ES-I3 (cell line): ENCODE measurements around the gene HIPK3.
A peak's percentile ranks its signal among the peaks of the same experiment; 100 is the strongest.

Source experiments
- H3K36me3 ChIP-seq: 2 replicates; pipeline ENCODE4 v1.6.1; 2013; ENCODE audit warnings: mild to moderate bottlenecking, low read length, control low read depth, moderate library complexity; ENCODE audit not compliant: insufficient read depth
- H3K4me1 ChIP-seq: 2 replicates; pipeline ENCODE4 v1.6.1; 2013; ENCODE audit warnings: mild to moderate bottlenecking, control low read depth, low read length; ENCODE audit not compliant: insufficient read depth
- H3K9ac ChIP-seq: 2 replicates; pipeline ENCODE4 v1.6.1; 2013; ENCODE audit warnings: low read depth, mild to moderate bottlenecking, low read length, moderate library complexity
- H3K9me3 ChIP-seq: 2 replicates; pipeline ENCODE4 v1.6.1; 2013; ENCODE audit warnings: mild to moderate bottlenecking, low read length, moderate library complexity; ENCODE audit not compliant: control insufficient read depth, insufficient read depth

The HIPK3 gene

DNA sequence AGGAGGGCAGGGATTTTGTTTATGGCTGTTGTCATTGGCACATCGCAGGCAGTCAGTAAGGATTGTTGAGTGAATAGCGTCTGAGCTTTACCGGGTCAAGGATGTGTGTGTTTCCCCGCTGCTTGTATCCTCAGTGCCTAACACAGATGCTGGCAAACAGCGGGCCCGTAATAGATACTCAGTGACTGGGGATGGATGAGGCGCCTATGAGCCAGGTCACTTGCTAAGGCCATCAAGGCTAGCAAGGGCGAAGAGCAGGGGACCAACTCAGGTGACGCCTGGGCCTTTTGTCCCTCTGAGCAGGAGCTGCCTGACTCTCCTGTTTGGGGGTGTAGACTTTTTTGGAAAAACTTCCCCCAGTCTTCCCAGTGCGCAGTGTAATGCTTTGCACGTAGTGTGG lies 118.1 kb downstream of the HIPK3 start:
- Histone ChIP-seq H3K9me3 (no peaks in the 10 kb centered on the region), H3K4me1 (peaks cover 16% of the 10 kb centered on the region), H3K36me3 (no peaks in the 10 kb centered on the region), H3K9ac (peak overlapping the region; percentile 84; the same call in 1 of the 2 replicates)

GRCh38 chr11:33375688-33376311 lies 118.6 kb downstream of the HIPK3 start, which contains the start of gene KIAA1549L:
KIAA1549L (plus strand) TSS chr11:33376108.
- H3K9me3 ChIP-seq: no peaks in the 10 kb centered on the region
- H3K9ac ChIP-seq: peak within 1 kb of the TSS; percentile 84
- peaks cover 16% of the 10 kb centered on the region for H3K4me1 ChIP-seq
- H3K36me3 ChIP-seq: no peaks in the 10 kb centered on the region

DNA sequence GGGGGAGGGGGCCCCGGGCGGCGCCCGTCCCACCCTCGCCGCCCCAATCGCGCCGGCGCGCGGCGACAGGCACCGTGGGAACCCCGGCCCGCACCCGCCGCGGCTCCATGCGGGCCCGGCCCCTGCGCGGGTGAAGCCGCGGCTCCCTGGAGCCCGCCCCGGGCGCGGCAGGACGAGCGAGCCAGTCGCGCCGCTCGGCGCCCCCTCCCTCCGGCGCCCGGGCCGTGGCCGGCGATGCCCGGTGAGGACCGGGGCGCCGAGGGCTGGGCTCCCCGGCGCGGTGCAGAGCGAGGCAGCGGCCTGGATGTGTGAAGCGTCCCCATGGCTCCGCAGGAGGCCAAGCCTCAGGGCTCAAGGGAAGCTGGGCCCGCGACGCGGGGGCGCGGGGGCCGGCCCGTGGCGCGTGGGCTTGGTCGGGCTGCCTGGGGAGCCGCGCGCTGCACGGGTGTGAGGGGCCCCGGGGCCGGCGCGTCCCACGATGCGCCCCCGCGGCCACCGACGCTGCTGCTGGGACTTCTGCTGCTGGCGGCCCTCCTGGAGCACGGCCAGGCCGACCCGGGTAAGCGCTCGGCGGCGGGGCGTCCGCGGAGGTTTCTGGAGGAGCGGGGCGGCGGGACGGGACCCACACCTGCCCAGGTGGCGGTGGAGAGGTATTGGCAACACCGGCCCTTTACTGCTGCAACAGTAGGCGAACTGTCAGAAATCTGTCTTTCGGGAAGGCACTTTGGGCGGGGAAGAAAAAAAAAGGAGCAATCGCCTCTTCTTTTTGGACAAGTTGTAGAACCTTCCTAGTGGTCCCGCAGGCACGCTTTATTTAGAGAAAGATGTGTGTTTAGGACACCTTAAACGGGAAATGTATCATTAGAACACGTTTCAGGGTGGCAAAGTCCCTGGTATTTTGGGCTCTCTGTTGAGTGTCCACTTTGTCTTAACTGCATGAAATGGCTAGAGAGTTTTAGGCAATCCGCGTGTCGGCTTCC lies 119.4 kb downstream of the HIPK3 start:
- H3K9me3 ChIP-seq: no peaks in the 10 kb centered on the region
- H3K36me3 ChIP-seq: no peaks in the 10 kb centered on the region
- H3K9ac ChIP-seq: peak overlapping the region; percentile 84
- peaks cover 16% of the 10 kb centered on the region for H3K4me1 ChIP-seq

DNA sequence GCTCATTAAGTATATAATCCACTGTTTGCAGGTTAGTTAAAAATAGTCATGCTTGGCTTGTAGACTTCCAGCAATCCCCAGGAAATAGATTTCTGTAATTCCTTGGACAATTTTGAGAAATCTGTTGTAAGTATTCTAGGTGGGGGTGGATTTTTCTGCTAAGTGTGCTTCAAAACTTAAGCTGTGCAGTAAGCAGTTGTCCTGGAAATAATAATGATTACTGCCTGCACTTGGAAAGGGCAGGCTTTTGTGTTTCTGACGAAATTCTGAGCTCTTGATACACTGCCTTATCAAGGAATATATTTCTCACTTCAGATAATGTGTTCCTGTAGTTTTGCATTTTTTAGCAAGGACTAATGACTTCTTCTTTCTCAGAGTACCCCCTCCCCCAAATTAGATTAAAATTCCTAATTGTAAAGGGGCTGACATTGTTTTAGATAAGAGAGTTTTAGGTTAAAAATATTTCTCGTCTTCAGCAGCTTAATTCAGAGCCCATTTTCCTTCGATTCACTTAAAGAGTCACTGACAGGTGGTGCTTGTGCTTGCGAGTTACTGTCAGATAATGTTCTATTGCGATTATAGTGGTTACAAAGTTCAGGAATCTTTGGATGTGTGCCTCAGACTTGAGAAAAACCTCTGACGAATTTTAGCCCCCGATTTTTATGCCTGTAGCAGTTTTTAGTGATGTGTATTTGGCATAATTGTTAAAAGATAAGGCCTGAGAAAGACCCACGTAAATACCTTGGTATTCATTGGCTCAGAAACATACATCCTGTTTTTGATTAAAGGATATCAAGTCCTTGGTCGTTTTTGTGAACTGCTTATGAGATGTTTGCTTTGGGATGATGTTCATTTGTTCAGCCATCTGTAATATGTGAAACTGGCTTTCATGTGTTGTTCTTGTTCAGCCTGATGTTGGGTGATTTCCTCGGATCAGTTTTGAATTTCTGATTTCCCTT lies 120.5 kb downstream of the HIPK3 start:
- Histone ChIP-seq H3K9me3 (no peaks in the 10 kb centered on the region), H3K4me1 (peaks cover 10% of the 10 kb centered on the region), H3K9ac (peak overlapping the region; percentile 84; the same call in 1 of the 2 replicates), H3K36me3 (no peaks in the 10 kb centered on the region)

DNA sequence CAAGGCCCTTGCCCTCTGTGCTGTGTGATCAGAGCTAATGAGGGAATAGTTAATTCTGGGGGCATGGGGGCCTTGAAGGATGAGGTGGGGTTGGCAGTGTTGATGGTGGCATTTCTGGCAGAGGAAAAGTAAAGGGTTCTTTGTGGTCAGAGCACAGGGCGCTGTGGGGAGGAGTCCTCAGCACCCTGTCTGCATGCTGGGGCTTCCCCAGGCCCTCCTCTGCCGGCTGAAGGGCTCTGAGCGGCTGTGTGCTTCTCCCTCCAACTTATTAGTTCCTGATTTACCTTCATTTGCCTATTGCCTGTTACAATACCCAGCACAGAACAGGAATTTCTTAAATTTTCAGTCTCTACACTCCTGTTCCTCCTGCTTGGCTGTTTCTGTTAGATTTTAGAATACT lies 122.8 kb downstream of the HIPK3 start:
- H3K9ac ChIP-seq: no peak overlapping the region
- no peaks in the 10 kb centered on the region for H3K9me3 ChIP-seq
- H3K36me3 ChIP-seq: no peaks in the 10 kb centered on the region
- H3K4me1 ChIP-seq: no peaks in the 10 kb centered on the region; the same call in 1 of the 2 replicates

DNA sequence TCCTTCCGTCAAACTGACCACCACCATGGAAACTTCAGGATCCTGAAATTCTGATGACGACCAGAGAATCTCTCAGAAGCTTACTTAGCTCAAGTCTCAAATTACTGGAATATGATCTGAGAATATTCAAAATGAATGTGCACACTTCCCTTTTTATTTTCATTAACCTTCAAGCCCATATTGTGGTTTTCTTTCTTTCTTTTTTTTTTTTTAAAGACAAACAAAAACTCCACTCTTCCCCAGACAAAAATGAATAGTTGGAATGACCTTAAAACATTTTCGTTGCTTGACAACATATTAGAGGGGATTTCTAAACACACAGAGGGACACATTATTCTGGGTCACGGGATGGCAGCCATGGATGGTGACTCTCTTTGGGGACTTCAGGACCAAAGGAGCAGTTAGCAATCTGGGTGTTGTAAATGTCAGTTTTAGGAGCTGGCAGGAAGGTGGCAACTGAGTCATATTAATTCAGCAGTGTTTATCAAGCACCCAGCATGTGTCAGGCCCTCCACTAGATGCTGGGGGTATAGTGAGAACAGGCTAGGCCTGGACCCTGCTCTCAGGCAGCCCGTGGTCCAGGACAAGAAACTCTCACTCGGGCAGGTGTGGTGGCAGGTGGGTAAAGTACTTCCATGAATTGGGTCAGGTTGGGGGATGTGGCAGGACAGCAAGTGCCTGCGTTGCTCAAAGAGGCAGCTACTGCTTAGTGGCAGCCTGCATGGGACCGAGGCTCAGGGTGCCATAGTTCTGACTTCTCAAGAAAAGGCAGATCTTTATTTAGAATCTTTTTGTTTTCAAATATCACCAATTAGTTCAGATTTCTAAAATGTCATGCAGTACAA lies 126.1 kb downstream of the HIPK3 start:
- peaks cover 2% of the 10 kb centered on the region; the same call in 1 of the 2 replicates for H3K9me3 ChIP-seq
- no peaks in the 10 kb centered on the region for H3K36me3 ChIP-seq
- H3K9ac ChIP-seq: no peak overlapping the region
- no peaks in the 10 kb centered on the region; the same call in 1 of the 2 replicates for H3K4me1 ChIP-seq

GRCh38 chr11:33383920-33384209 lies 126.7 kb downstream of the HIPK3 start:
- Histone ChIP-seq H3K9me3 (peaks cover 2% of the 10 kb centered on the region; the same call in 1 of the 2 replicates), H3K4me1 (no peaks in the 10 kb centered on the region; the same call in 1 of the 2 replicates), H3K9ac (no peak overlapping the region), H3K36me3 (no peaks in the 10 kb centered on the region)

DNA sequence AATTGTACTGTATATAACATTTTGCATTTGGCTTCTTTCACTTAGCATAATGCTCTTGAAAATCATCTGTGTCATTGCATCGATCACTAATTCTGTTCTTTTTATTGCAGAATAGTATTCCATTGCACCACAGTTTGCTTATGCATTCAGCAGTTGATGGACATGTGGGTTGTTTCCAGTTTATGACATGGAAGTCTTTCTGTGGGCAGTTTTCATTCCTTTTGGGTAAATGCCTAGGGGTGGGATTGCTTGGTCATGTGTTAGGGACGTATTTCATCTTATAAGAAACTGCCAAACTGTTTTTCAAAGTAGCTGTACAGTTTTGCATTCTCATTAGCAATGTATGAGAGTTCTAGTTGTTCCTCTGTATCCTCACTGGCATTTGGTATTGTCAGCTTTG lies 127.0 kb downstream of the HIPK3 start:
- Histone ChIP-seq H3K9me3 (peaks cover 2% of the 10 kb centered on the region; the same call in 1 of the 2 replicates), H3K4me1 (no peaks in the 10 kb centered on the region; the same call in 1 of the 2 replicates), H3K9ac (no peak overlapping the region), H3K36me3 (no peaks in the 10 kb centered on the region)

DNA sequence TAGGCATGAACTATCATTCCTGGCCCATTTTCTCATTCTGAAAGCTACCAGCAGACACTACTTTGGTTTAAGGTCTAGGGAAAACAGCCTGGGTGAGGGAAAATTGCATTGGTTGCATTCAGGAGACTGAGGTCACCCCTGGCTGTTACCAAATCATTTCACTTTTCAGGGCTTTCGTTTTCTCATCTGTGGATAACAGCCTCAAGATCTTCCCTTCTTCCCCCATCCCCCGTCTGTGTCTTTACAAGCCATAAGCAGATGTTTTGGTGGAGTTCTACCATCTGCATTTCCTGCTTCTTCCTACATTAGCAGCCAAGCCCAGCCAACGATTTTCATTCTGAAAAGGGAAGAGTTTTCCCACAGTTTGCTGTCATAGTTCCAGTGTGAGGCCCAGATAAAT lies 130.4 kb downstream of the HIPK3 start:
- Histone ChIP-seq H3K9ac (no peak overlapping the region), H3K4me1 (no peaks in the 10 kb centered on the region; the same call in 1 of the 2 replicates), H3K36me3 (no peaks in the 10 kb centered on the region), H3K9me3 (peaks cover 2% of the 10 kb centered on the region; the same call in 1 of the 2 replicates)

- Histone ChIP-seq H3K9me3 (peaks cover 2% of the 10 kb centered on the region; the same call in 1 of the 2 replicates), H3K4me1 (no peaks in the 10 kb centered on the region; the same call in 1 of the 2 replicates), H3K36me3 (no peaks in the 10 kb centered on the region), H3K9ac (no peak overlapping the region)
Observed at GRCh38 chr11:33387996-33388395, 130.8 kb downstream of the HIPK3 start.

- Histone ChIP-seq H3K36me3 (no peaks in the 10 kb centered on the region), H3K9ac (no peak overlapping the region), H3K4me1 (no peaks in the 10 kb centered on the region; the same call in 1 of the 2 replicates), H3K9me3 (peaks cover 2% of the 10 kb centered on the region; the same call in 1 of the 2 replicates)
Observed at GRCh38 chr11:33388793-33389525, 131.8 kb downstream of the HIPK3 start.

- no peaks in the 10 kb centered on the region for H3K36me3 ChIP-seq
- H3K9ac ChIP-seq: no peak overlapping the region
- no peaks in the 10 kb centered on the region; the same call in 1 of the 2 replicates for H3K4me1 ChIP-seq
- peaks cover 2% of the 10 kb centered on the region; the same call in 1 of the 2 replicates for H3K9me3 ChIP-seq
Observed at GRCh38 chr11:33389635-33390034, 132.5 kb downstream of the HIPK3 start.
